BE2C (cell line): ENCODE data around the gene MIOS.

Experiments used
- DNase-seq: peaks from one replicate; pipeline ENCODE4 v3.0.0-alpha.2; 2020
- H3K27me3 ChIP-seq: fragments of 250-450 bp; sonication (Bioruptor Pico); 2 replicates; pipeline ENCODE4 v1.5.1; 2020; ENCODE audit warnings: mild to moderate bottlenecking
- H3K36me3 ChIP-seq: fragments of 250-450 bp; sonication (Bioruptor Pico); 2 replicates; pipeline ENCODE4 v1.5.1; 2020; ENCODE audit warnings: mild to moderate bottlenecking
- H3K4me1 ChIP-seq: fragments of 250-450 bp; sonication (Bioruptor Pico); 2 replicates; pipeline ENCODE4 v1.5.1; 2020
- H3K4me3 ChIP-seq: 2 replicates; pipeline ENCODE4 v1.5.1; 2011; ENCODE audit warnings: low read depth, low read length
- H3K9me3 ChIP-seq: fragments of 250-450 bp; sonication (Bioruptor Pico); 2 replicates; pipeline ENCODE4 v1.5.1; 2020
- CTCF ChIP-seq: IDR thresholded peaks from 2 replicates; pipeline ENCODE4 v1.5.1; 2012; ENCODE audit warnings: mild to moderate bottlenecking, low read depth, low read length

MIOS gene

GRCh38 chr7:7550663-7551062 is 16.0 kb upstream of the MIOS start:
- H3K4me3 ChIP-seq = no peak overlapping the region
- no peaks in the 10 kb centered on the region for H3K36me3 ChIP-seq
- DNase-seq = no peak
- no peaks in the 10 kb centered on the region for H3K27me3 ChIP-seq
- peaks cover 7% of the 10 kb centered on the region; the same call in 1 of the 2 replicates for H3K4me1 ChIP-seq
- TF ChIP-seq CTCF = no peak
- 0 out of 2 replicates have a peak, but pooled peaks cover 3% of the 10 kb centered on the region for H3K9me3 ChIP-seq

GRCh38 chr7:7552199-7552598 is 14.5 kb upstream of the MIOS start:
- Histone ChIP-seq H3K4me3 (no peak overlapping the region), H3K27me3 (no peaks in the 10 kb centered on the region), H3K36me3 (no peaks in the 10 kb centered on the region), H3K4me1 (peaks cover 7% of the 10 kb centered on the region; the same call in 1 of the 2 replicates), H3K9me3 (0 out of 2 replicates have a peak, but pooled peaks cover 3% of the 10 kb centered on the region)
- TF ChIP-seq CTCF = no peak
- DNase-seq = no peak

- H3K4me1 ChIP-seq = peaks cover 7% of the 10 kb centered on the region; the same call in 1 of the 2 replicates
- H3K27me3 ChIP-seq = no peaks in the 10 kb centered on the region
- no peak overlapping the region for H3K4me3 ChIP-seq
- no peak for TF ChIP-seq CTCF
- DNase-seq = no peak
- no peaks in the 10 kb centered on the region for H3K36me3 ChIP-seq
- H3K9me3 ChIP-seq = 0 out of 2 replicates have a peak, but pooled peaks cover 3% of the 10 kb centered on the region
These were observed 13.3 kb upstream of the MIOS start for GRCh38 chr7:7553386-7553785.

- H3K9me3 ChIP-seq = 0 out of 2 replicates have a peak, but pooled peaks cover 3% of the 10 kb centered on the region
- TF ChIP-seq CTCF = no peak
- H3K36me3 ChIP-seq = no peaks in the 10 kb centered on the region
- H3K4me1 ChIP-seq = peaks cover 7% of the 10 kb centered on the region; the same call in 1 of the 2 replicates
- no peaks in the 10 kb centered on the region for H3K27me3 ChIP-seq
- no peak overlapping the region for H3K4me3 ChIP-seq
- DNase-seq = no peak
These were observed 12.7 kb upstream of the MIOS start for GRCh38 chr7:7554021-7554432.

GRCh38 chr7:7554649-7555575 is 11.8 kb upstream of the MIOS start:
- Histone ChIP-seq H3K36me3 (no peaks in the 10 kb centered on the region), H3K4me1 (peaks cover 7% of the 10 kb centered on the region; the same call in 1 of the 2 replicates), H3K4me3 (no peak overlapping the region), H3K27me3 (no peaks in the 10 kb centered on the region), H3K9me3 (0 out of 2 replicates have a peak, but pooled peaks cover 3% of the 10 kb centered on the region)
- no peak for TF ChIP-seq CTCF
- DNase-seq = peak; percentile 67

GRCh38 chr7:7556852-7557251 is 9.8 kb upstream of the MIOS start:
- Histone ChIP-seq H3K4me1 (peaks cover 7% of the 10 kb centered on the region; the same call in 1 of the 2 replicates), H3K4me3 (no peak overlapping the region), H3K27me3 (no peaks in the 10 kb centered on the region), H3K9me3 (0 out of 2 replicates have a peak, but pooled peaks cover 3% of the 10 kb centered on the region), H3K36me3 (no peaks in the 10 kb centered on the region)
- TF ChIP-seq CTCF = no peak
- DNase-seq = no peak
